Measurements from ENCODE around the gene NOC3L. TPM values are rescaled to one million over a fixed set of nuclear protein-coding genes. Genes with fewer than 3 reads are reported as not detected.

NOC3L gene
- total and polyA plus RNA-seq, 2 donors (not counting 1 experiment from before 2014, with no cell fraction given): 10.2 to 42.0 TPM

DNA sequence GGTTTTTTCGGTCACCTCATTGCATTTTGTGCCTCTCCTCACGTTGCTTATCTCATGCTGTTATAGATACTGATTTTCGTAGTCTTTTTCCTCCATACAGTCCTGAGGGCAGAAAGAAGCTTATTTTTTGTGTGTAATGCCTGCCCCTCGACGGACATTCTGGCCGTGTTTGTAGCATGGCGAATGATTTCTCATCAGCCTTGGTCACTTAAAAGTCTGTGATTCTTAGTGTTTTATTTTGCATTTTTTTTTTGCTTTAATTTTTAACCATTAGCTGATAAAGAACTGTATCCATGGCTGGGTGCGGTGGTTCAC, 469 bp upstream of the NOC3L start:
- Histone ChIP-seq H3K27ac (ENCODE audit: low read length in 2 of 2) (peak overlapping the region; percentile 94 to 95), H4K20me1 (ENCODE audit: control insufficient read depth, insufficient read depth, low read length, poor library complexity, severe bottlenecking) (no peaks in the 10 kb centered on the region), H3K9me3 (ENCODE audit: control extremely low read depth in 1 of 3, control insufficient read depth in 2 of 3, insufficient read depth in 1 of 3, low read length in 2 of 3) (no peaks in the 10 kb centered on the region), H3K4me1 (ENCODE audit: control insufficient read depth in 2 of 2, insufficient read depth in 2 of 2, low read length in 2 of 2) (peaks cover 16 to 18% of the 10 kb centered on the region in 2 donors), H3K79me2 (ENCODE audit: control insufficient read depth, insufficient read depth, low read length) (peaks cover 29% of the 10 kb centered on the region), H3K4me3 (ENCODE audit: control extremely low read depth in 1 of 5, extremely low read depth in 1 of 5, insufficient read depth in 1 of 5, low read depth in 2 of 5, low read length in 4 of 5) (peak overlapping the region; percentile 38 to 95 (median 83)), H2AFZ (ENCODE audit: insufficient read depth, low read depth, low read length, poor library complexity, severe bottlenecking) (peak overlapping the region; percentile 91), H3K27me3 (replicated peaks in 1 of 4; ENCODE audit: control extremely low read depth in 1 of 4, control insufficient read depth in 3 of 4, insufficient read depth in 4 of 4, low read length in 3 of 4) (peaks cover 0 to 5% (median 2%) of the 10 kb centered on the region in 4 experiments), H3K9ac (ENCODE audit: low read length) (peak overlapping the region; percentile 97), H3K36me3 (replicated peaks in 1 of 2; ENCODE audit: control extremely low read depth in 1 of 2, control insufficient read depth in 1 of 2, extremely low read depth in 1 of 2, insufficient read depth in 2 of 2, low read length in 1 of 2) (peaks cover 5 to 7% of the 10 kb centered on the region in 2 experiments), H3K4me2 (replicated peaks; ENCODE audit: low read depth, low read length, poor library complexity, severe bottlenecking) (peak overlapping the region; percentile 87)
- H3K27ac Mint-ChIP-seq: peak overlapping the region; percentile 98
- no peaks in the 10 kb centered on the region for H3K9me3 Mint-ChIP-seq (ENCODE audit: insufficient read depth)
- no peak for TF ChIP-seq EZH2 (IDR thresholded peaks at IDR 0.05; ENCODE audit: borderline replicate concordance, insufficient read depth, low read depth, low read length, poor library complexity, severe bottlenecking)
- TF ChIP-seq, protein P1, sequence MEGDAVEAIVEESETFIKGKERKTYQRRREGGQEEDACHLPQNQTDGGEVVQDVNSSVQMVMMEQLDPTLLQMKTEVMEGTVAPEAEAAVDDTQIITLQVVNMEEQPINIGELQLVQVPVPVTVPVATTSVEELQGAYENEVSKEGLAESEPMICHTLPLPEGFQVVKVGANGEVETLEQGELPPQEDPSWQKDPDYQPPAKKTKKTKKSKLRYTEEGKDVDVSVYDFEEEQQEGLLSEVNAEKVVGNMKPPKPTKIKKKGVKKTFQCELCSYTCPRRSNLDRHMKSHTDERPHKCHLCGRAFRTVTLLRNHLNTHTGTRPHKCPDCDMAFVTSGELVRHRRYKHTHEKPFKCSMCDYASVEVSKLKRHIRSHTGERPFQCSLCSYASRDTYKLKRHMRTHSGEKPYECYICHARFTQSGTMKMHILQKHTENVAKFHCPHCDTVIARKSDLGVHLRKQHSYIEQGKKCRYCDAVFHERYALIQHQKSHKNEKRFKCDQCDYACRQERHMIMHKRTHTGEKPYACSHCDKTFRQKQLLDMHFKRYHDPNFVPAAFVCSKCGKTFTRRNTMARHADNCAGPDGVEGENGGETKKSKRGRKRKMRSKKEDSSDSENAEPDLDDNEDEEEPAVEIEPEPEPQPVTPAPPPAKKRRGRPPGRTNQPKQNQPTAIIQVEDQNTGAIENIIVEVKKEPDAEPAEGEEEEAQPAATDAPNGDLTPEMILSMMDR (IDR thresholded peaks at IDR 0.05): peak; percentile 48
- ATAC-seq (ENCODE audit: low read depth): peak; percentile 13
- no peak for DNase-seq
- H3K4me3 Mint-ChIP-seq: peak overlapping the region; percentile 98
- CTCF ChIA-PET: interaction anchor here (0.8 to 3.1 kb wide), 6 partner anchors 17 to 81 kb away, joined by 3 to 23 read pairs (median 11); partner anchors contain the start of gene TBC1D12
- POLR2A ChIA-PET: interaction anchor here (0.6 to 2.4 kb wide), 2 partner anchors 39 to 42 kb away, joined by 3 to 15 read pairs; partner anchors contain the start of gene TBC1D12
- H3K27me3 Mint-ChIP-seq: peaks cover 11% of the 10 kb centered on the region
- intact Hi-C loops (cut with micrococcal nuclease): loop anchor here (1.0 to 2.0 kb wide), 3 partner anchors 81 to 660 kb away; partner anchors contain the start of genes FRA10AC1 and HELLS
- WGBS (ENCODE audit: insufficient coverage): no CpG with 5 or more reads among the region's 8 CpGs
- H3K4me1 Mint-ChIP-seq: peaks cover 36% of the 10 kb centered on the region

DNA sequence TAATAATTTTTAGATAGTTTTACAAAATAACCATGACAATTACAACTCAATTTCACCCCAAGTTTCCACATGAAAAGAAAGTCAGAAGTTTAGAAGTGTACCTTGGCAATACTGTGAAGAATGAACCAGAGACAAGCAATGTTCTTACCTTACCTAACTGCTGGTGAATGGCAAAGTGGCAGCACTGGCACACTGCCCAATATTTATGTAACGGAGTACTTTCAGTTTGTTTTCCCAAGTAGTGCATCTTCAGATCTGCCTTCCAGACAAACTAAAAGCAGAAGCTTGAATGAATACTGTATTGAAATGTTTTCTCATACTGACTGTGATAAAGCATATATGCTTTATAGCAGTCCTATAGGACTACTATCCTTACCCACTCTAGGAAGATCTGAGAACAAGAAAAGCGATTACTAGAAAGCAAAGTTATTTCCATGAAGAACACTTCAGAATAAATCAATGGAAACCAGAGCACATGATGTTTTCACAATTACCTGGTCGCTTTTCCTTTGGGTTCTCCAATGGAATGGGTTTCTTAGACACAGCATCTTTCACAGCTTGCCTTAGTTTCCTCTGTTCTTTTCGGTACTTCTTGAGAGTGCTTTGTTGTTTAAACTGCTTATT, 1.5 kb downstream of the NOC3L start:
- peak overlapping the region in 1 of 5 experiments; percentile 95 for H3K4me3 ChIP-seq (ENCODE audit: control extremely low read depth in 1 of 5, extremely low read depth in 1 of 5, insufficient read depth in 1 of 5, low read depth in 2 of 5, low read length in 4 of 5)
- H2AFZ ChIP-seq (ENCODE audit: insufficient read depth, low read depth, low read length, poor library complexity, severe bottlenecking): no peak overlapping the region
- no peak overlapping the region for H3K27ac ChIP-seq (ENCODE audit: low read length in 2 of 2)
- WGBS (ENCODE audit: insufficient coverage): 100% methylated on average over 2 of the region's 4 CpGs
- no peaks in the 10 kb centered on the region for H4K20me1 ChIP-seq (ENCODE audit: control insufficient read depth, insufficient read depth, low read length, poor library complexity, severe bottlenecking)
- no peak for ATAC-seq (ENCODE audit: low read depth)
- ChIA-PET CTCF (interaction anchor here (0.5 to 3.1 kb wide), 4 partner anchors 15 to 83 kb away, joined by 3 to 23 read pairs (median 11); no protein-coding TSS in a partner anchor), POLR2A (interaction anchor here (2.4 kb wide), 1 partner anchor 41 kb away, joined by 15 read pairs; the partner anchor contains the start of gene TBC1D12)
- Mint-ChIP-seq H3K4me1 (peaks cover 36% of the 10 kb centered on the region), H3K27ac (peak overlapping the region; percentile 68), H3K9me3 (ENCODE audit: insufficient read depth) (no peaks in the 10 kb centered on the region), H3K27me3 (peaks cover 11% of the 10 kb centered on the region), H3K4me3 (peak overlapping the region; percentile 98)
- peak; percentile 24 for DNase-seq
- H3K36me3 ChIP-seq (replicated peaks in 1 of 2; ENCODE audit: control extremely low read depth in 1 of 2, control insufficient read depth in 1 of 2, extremely low read depth in 1 of 2, insufficient read depth in 2 of 2, low read length in 1 of 2): peaks cover 8 to 26% of the 10 kb centered on the region in 2 experiments
- peaks cover 29% of the 10 kb centered on the region for H3K79me2 ChIP-seq (ENCODE audit: control insufficient read depth, insufficient read depth, low read length)
- no peak for TF ChIP-seq EZH2 (IDR thresholded peaks at IDR 0.05; ENCODE audit: borderline replicate concordance, insufficient read depth, low read depth, low read length, poor library complexity, severe bottlenecking)
- TF ChIP-seq, protein P1 (IDR thresholded peaks at IDR 0.05): no peak
- intact Hi-C loops (cut with micrococcal nuclease): no loop called here
- H3K9me3 ChIP-seq (ENCODE audit: control extremely low read depth in 1 of 3, control insufficient read depth in 2 of 3, insufficient read depth in 1 of 3, low read length in 2 of 3): no peaks in the 10 kb centered on the region
- peaks cover 0 to 5% (median 2%) of the 10 kb centered on the region in 4 experiments for H3K27me3 ChIP-seq (replicated peaks in 1 of 4; ENCODE audit: control extremely low read depth in 1 of 4, control insufficient read depth in 3 of 4, insufficient read depth in 4 of 4, low read length in 3 of 4)
- H3K9ac ChIP-seq (ENCODE audit: low read length): no peak overlapping the region
- peaks cover 16 to 18% of the 10 kb centered on the region in 2 donors for H3K4me1 ChIP-seq (ENCODE audit: control insufficient read depth in 2 of 2, insufficient read depth in 2 of 2, low read length in 2 of 2)
- peak overlapping the region; percentile 87 for H3K4me2 ChIP-seq (replicated peaks; ENCODE audit: low read depth, low read length, poor library complexity, severe bottlenecking)

Data from B cell (primary cell).